NCI-H82 (cell line): ENCODE data around the gene KLK13.
A peak's percentile ranks its signal among the peaks of the same experiment; 100 is the strongest.

Experiments
- DNase-seq: peaks from one replicate; lab custom pipeline; 2025; lab: John Stamatoyannopoulos, UW

The KLK13 gene, protein sequence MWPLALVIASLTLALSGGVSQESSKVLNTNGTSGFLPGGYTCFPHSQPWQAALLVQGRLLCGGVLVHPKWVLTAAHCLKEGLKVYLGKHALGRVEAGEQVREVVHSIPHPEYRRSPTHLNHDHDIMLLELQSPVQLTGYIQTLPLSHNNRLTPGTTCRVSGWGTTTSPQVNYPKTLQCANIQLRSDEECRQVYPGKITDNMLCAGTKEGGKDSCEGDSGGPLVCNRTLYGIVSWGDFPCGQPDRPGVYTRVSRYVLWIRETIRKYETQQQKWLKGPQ

DNA sequence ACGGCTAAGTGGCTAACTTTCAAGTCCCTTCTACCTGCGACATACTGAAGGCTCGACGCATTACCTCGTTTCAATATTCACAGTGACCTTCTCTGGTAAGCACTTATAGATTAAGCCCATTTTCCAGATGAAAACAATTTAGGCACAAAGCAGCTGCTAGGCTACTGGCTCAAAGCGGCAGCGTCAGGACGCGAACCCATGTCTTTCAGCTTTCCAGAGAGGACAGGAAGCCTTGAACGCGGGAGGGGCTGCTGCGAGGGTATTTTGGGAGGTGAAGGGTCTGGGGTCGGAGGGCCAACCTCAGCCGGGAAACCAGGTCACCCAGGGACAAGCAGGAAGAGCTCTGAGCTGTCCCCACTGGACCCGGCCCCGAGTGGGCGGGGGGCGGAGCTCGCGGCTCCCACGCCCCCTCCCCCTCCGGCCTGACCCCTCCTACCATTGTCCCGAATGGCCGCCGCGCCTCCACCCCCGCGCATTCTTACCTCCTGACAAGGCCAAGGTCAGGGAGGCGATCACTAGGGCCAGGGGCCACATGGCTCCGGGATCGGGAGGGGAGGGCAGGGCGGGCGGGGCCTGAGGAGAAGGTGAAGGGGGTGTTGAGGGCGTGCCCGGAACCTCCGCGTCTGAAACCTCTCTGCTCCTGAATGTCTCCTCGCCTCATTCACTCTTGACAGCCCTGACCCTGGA is at the start of gene KLK13:
Gene KLK13 (minus strand): TSS at position 559 of the 687 bp plus-strand sequence. CDS start 25 bp downstream, at position 534.
- DNase-seq = no peak

DNA sequence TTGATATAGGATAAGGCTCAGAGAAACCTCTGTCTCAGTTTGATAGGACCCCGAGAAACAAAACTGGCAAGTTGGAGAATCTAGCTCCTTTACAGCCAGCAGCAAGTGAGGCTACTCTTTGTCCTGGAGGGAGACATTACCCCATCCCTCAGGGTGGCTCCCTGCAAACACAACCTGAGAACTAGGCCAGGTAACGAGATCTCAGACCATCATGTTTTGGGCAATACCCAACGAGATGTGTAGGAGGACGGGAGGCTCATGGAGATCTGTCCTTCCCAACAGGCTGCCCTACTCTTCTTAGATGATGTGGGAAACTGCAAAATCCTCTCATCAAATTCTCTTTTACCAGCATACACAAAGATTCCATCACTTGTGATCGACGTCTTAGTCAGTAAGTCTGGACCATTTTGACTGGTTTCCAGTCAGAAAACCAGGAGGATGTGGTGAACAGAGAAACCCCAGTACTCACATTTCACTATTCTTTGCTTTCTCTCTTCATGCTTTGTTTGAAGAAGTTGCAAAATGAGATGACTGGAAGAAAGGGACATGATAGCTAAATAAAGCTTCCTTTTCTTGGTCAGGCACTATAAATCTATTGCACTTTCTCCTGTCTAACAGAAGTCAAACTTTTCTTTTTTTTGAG is 49.3 kb upstream of the KLK13 start:
- DNase-seq = no peak

DNA sequence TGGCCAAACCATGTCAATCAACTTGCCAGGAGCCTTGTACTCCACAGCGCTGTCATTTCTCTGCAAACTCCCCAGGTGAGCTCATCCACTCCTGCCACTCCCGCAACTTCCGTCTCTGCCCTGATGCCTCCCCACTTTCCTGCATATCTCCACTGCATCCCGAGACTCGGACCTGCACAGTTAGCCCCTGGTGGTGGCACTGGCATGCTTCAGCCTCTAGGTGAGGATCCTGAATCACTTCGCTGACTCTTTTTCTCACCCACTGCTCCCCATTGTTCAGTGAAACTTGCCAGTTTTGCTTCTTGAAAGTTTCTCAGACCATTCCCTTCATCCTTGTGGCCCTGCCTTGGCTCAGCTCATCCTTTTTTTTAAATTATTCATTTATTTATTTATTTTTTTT is 46.7 kb upstream of the KLK13 start:
- peak; percentile 30 for DNase-seq

DNA sequence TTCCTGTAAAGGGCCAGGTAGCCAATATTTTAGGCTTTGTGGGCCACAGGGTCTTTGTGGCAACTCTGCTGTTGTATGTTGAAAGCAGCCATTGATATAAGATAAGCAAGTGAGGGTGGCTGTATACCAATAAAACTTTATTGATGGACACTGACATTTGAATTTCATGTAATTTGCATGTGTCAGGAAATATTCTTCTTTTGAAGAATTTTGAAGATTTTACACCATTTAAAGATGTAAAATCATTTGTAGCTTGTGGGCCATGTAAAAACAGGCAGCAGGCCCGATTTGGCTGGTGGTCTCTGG is 45.7 kb upstream of the KLK13 start:
- no peak for DNase-seq

DNA sequence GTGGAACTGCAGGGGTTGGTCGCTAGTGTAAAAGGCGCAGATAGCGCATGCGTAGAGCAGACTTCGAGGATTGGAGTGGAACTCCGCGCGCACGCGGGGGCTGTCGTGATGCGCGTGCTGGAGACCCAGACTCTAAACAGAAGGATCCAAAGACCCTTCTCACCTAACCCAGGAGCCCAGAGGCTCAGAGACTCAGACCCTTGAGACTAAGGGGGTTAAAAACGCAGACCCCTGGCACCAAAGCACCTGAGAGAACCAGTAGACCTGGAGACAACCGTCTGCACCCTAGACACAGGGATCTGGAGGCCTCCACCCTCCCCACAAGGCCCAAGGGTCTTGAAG is 43.9 kb upstream of the KLK13 start:
- no peak for DNase-seq

DNA sequence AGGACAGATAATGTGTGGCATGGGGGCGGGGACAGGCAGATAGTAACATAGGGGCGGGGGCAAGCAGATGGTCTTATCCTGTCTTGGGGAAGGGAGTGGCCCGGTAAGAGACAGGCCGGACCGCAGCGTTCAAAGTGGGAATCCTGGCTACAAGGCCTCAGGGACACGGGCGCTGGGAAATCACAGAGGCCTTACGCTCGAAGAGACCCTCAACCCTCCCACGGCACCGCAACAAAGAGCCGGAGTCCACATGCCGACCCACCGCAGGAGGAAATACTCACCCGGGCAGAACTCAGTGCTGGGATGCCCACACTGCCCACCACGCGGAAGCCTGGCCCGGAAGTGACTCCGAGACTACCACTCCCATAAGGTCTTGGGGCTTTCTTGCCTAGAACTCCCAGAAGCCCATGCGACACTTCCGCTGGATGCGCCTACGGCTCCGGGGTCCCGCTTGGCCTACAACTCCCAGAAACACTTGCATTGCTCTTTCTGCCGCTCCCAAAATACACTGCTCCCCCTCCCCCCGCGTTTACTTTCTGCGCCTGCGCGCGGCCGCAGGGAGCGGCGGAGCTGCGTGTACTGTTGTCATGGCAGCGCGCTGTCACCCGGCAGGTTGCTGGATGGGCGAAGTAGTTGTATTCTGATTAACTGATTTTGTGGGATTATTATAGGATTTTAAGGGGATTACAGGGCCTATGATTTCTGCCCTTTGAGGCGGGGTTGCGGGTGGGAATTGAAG is 43.3 kb upstream of the KLK13 start, which contains the start of gene CTU1:
Gene CTU1 (minus strand): TSS at position 344 of the 739 bp plus-strand sequence. CDS start 3,840 bp downstream, outside the sequence.
- DNase-seq = peak; percentile 99

DNA sequence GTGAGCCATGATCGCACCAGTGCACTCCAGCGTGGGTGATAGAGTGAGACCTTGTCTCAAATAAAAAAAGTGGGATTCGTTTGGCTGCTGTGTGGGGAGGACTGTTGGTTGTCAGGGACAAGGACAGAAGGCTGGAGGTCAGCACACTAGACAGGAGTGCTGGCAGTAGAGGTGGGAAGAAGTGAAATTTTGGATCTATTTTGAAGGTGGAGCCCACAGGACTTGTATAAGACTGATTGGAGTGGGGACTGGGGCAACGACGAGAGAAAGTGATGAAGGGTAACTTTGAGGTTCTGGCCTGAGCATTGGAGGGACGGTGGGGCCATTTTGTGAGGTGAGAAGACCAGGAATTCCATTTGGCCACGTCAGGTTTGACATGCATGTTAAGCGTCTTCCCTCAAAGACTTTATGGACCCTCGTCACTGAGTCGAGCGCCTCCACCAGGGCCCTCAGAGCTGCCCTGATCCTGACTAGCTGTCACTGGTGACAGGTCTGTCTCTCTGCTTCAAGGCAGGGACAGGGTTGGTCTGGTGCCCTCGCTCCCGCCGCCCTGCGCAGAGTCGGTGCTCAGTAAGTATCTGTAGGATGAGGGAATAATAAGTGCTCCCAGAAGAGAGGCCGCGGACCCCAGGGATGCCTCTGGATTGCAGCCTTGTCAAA is 42.6 kb upstream of the KLK13 start:
- no peak for DNase-seq

DNA sequence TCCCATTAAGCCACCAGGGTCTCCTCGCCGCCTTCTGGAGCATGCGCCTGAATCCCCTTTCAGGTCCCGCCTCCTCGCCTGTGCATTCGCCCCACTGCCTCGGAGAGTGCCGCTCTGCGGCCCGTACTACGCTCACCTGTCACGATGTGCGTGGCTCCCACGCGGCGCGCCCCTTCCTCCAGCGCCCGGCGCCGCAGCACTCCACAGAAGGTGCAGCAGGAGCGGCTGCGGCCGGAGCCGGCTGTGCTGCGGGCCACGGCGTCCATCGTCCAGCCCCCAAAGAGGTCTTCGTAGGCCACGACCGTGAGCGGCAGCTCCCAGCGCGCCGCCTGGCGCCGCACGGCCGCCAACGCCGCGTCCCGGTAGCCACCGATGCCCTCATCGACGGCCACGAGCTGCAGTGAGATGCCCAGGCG is 39.0 kb upstream of the KLK13 start:
- DNase-seq = no peak

DNA sequence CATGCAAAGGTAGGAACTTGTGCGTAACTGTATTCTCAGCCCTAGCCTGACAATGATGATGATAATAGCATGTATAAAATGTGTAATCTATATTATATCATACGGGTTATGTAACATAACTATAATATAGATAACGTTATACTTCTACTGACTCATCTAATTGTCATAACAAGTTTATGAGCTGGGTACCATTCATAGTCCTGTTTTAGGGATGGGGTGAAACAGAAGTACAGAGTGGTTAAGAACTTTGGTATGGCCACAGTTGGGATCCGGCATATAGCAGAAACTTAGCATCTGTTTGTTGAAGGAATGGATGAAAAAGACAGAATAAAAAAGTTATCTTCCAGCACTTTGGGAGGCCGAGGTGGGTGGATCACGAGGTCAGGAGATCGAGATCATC is 38.1 kb upstream of the KLK13 start:
- DNase-seq = no peak

DNA sequence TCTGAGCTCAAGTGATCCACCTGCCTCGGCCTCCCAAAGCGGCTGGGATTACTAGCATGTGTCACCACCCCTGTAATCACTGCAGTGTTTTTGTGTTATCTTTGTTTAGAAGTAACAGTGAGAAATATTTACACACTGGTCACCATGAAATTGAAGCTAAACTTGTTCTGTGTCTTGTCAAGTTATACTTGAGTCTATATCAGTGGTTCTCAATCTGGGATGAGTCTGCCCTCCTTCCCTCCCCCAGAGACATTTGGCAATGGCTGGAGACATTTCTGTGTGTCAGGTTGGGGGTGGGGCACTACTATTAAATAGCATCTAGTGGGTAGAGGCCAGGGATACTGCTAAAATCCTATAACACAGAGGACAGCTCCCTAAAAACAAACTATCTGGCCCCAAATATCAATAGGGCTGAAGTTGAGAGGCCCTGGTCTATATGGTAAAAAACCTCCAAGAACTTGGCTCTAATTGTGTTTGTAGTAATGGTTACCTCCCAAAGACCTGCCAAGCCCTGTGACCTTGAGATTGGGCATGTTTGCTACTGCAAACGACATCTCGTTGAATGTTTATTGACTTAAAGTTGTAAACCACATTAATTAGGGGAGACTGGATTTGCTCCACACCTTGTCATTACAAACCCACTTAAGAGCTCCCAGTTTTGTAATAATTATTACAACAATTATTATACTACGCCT is 36.4 kb upstream of the KLK13 start:
- DNase-seq = no peak

DNA sequence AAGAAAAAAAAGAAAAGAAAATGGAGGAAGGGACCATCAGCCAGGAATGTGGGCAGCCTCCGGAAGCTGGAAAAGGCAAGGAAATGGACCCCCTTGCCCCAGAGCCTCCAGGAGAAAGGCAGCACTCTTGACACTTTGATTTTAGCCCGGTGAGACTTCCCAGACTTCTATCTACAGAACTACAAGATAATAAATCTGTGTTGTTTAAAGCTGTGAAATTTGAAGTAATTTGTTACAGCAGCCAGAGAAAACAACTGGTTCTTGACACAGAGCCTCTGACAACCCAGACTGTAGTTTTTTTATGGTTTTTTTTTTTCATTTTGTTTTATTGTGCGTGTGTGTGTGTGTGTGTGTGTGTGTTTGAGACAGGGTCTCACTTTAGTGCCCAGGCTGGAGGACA is 35.7 kb upstream of the KLK13 start:
- no peak for DNase-seq

DNA sequence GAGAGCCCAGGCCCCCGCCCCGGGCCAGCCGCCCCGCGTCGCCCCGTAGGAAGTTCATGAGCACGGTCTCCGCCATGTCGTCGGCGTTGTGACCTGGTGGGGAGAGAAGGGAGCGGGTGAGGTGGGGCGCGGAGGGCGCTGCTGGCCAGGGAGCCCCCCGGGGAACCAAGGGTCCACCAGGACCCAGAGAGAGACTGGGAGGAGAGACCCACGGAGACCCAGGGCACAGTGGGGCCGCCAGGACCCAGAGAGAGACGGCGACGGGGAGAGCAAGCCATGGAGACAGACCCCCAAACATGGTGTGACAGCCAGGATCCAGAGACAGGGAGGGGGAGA is 34.1 kb upstream of the KLK13 start:
- no peak for DNase-seq

DNA sequence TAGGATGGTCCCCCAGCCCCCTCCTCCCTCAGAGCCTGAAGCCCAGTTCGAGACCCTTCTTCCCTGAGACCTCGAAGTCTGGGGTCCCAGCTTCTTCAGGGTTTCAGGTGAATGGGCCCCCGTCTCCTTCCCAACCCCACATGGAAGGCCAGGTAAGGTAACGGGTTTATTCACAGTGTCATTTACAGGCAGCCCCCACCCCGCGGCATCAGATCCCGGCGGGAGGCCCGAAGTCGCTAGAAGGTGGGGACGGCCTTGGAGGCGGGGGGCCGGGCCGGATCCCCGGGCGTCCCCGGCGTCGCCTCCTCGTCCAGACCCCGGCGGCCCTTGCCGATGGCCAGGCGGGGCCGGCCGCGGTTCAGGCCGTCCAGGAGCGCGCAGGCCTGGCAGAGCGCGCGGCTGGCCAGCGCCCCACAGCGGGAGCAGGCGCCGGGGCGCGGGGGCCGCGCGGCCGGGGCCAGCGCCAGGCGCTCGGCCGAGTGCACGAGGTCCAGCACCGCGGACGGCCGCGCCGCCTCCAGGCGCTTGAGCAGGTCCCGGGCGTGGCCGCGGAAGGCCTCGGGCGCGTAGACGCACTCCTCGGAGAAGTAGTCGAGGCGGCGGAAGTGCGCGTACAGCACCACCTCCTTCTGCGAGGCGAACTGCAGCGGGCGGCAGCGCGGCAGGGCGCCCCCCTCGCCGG is 33.6 kb upstream of the KLK13 start:
- DNase-seq = no peak

DNA sequence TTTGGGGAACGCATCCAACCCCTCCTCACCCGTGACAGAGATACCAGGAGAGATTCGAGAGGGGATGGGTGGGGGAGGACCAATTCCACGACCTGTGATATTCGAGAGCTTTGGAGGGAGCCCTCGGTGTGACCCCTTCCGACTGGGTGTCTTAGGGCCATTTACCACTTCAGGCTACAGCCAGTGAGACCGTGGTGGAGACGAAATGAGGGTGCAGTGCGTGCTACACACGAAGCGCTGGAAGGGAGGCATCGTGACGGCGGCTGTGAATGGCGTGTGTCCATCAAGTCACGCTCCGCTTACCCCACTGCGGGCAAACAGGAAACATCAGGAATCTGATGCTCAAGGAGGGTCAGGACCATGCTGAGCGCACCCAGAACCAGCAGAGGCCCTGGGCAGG is 32.9 kb upstream of the KLK13 start:
- no peak for DNase-seq

DNA sequence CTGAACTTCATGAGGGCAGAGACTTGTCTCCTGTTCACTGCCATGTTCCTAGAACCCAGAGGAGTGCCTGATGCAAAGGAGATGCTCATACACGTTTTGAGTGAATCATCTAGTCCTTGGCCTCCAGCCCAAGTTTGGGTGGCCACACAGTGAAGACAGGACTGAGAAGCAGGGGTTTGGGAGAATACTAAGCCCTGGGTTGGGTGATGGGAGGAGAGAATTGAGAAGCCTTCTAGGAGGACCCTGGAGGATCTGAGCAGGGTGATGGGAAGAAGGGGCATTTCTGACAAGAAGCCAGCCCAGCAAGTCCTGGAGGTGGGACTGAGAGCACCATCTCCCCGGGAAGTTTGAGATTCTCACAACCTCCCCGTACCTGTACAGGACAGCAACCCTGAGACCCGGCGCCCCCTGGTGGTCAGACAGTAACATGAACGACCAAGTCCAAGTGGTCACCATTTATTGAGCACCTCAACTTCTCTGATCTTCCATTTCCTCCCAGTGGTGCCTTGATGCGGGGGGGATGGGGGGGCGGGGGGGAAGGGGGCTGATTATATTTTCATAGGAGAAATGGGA is 32.4 kb upstream of the KLK13 start:
- DNase-seq = peak; percentile 68

DNA sequence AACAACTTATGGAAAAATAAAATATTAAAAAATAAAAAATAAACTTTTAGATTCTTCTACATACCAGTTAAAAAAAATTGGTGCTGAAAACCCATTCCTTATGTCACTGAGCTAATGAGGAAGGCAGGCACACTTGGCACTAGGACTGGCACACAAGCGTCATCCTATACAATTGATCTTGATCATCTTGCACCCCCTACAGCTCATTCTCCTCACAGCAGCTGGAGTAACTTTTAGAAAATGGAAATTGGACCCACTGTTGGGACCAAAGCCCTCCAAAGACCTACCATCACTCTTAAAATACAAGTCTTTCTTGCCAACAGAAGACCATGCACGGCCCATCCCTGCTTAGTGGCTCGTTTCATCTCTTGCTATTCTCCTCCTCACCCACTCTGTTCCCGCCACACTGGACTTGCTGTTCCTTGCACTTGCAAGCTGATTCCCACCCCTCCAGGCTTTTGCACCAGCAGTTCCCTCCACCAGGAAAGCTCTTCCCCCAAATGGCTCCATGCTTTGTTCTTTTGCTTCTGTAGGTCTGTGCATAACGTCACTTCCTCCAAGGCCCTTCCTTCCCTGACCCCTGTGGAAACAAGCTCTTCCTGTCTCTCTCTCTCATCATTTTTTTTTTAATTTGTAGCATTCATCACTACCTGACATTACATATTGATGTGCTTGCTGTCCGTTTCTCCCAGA is 31.7 kb upstream of the KLK13 start:
- peak; percentile 13 for DNase-seq

DNA sequence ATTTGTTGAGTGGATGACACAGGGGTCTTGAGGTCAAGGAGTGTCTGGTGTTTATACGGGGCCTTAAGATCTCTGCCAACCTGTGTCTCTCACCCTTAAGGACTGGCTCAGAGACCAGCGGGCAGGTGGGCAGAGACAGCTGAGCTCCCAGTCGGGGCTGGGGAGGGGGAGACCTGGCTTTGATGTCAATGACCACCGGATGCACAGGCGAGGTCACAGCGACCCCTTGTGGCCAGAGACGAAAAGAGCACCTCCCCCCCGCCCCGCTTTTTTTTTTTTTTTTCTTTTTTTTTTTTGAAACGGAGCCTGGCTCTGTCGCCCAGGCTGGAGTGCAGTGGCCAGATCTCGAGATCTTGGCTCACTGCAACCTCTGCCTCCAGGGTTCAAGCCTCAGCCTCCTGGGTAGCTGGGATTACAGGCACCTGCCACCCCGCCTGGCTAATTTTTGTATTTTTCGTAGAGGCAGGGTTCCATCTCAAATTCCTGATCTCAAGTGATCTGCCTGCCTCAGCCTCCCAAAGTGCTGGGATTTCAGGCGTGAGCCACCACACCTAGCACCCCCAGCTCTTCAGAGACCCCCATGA is 29.9 kb upstream of the KLK13 start:
- peak; percentile 36 for DNase-seq

DNA sequence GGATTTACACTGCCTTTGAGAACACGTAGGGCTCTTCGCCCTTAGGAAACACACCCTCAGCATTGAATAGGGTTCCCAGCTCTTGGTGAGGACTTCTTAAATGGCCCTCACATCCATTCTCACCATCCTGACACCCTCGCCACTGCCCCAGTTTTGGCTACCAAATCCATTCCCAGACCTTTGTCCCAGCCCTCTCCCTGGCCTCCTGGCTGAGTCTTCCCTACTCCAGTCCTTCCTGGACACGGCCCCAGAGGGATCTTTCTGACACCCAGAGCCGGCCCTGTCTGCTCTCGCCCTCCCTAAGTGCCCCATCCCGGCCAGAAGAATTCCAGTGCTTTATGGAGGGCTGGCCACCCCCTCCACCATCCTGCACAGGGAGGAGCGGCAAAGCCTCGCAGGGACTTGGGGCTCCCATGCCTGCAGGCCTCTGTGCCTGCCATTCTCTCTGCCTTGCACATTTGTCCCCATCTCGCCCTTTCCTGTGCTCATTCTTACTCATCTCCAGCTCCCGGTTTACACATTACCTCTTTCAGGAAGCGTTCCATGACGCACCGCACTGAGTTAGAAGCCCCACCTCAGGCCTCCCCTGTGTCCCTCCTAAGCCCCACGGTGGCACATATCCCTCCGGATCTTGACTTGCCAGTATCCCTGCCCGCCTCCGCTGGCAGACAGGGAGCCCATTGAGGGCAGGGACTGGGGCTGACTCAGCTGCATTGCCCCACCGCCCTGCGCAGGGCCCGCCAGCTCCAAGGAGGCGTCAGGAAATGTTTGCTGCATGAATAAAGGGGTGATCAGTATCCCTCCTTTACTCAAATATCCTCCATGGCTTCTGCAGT is 28.8 kb upstream of the KLK13 start:
- no peak for DNase-seq

DNA sequence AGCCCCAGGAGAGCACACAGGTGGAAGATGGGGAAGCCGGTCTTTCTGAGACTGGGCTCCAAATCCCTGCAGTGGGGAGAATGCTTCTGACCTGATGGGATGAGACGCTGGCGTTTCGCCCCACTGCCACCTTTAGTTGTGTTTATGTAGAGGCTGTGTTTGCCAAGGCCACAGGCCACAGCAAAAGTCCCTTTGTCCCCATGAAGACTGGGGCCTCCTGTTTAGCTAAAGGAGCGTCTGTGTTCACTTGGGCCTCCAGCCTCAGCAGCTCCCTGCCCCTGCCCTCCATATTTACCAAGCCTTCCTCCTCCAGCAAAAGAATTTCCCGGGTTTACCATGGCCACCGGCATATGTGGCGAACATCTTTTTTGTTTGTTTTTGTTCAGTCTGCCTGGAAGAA is 28.2 kb upstream of the KLK13 start:
- no peak for DNase-seq
